ENCODE data around the gene OR4M2.
"Not testable (repeated sequence)": the region's sequence is repeated elsewhere in the genome, so short reads cannot be mapped to it uniquely, and the experiment has no call there.

DNA sequence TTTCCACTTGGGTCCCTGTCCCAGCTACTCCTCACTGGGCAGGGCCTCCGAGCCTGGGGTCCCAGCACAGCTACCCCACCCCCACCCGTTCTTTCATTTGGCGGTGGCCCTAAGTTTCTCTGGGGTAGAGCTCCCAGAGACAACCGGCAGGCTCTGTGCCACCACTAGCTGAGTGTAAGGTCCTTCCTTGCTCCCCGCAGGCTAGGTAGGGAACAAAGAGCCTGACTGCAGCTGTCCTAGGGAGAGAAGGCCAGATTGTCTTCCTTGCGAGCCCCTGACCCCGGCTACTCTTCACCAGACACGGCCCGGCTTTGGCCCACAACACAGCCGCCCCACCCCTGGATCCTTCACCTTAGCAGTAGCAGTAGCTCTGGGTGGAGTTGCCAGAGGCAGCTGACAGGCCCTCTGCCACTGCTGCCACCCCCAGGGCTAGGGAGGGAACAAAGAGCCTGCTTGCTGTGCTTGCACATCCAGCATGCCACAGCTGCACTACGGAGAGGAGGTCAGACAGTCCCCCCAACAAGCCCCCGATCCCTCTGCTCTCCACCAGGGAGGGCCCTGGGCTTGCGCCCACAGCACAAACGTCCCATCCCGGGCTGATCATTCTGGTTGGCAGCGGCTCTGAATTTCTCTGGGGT, 18.4 kb downstream of the OR4M2 start:
- TF ChIP-seq, protein P1, sequence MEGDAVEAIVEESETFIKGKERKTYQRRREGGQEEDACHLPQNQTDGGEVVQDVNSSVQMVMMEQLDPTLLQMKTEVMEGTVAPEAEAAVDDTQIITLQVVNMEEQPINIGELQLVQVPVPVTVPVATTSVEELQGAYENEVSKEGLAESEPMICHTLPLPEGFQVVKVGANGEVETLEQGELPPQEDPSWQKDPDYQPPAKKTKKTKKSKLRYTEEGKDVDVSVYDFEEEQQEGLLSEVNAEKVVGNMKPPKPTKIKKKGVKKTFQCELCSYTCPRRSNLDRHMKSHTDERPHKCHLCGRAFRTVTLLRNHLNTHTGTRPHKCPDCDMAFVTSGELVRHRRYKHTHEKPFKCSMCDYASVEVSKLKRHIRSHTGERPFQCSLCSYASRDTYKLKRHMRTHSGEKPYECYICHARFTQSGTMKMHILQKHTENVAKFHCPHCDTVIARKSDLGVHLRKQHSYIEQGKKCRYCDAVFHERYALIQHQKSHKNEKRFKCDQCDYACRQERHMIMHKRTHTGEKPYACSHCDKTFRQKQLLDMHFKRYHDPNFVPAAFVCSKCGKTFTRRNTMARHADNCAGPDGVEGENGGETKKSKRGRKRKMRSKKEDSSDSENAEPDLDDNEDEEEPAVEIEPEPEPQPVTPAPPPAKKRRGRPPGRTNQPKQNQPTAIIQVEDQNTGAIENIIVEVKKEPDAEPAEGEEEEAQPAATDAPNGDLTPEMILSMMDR (conservative IDR thresholded peaks at IDR 0.05; ENCODE audit: low read depth in 2 of 2): not testable (repeated sequence)
- not testable (repeated sequence) for TF ChIP-seq EZH2 (IDR thresholded peaks at IDR 0.05; ENCODE audit: low read depth, unreplicated experiment); POLR2AphosphoS5 (IDR thresholded peaks at IDR 0.05; ENCODE audit: low read depth); ZNF114 (CRISPR knock-in tag; IDR thresholded peaks at IDR 0.05); EZH2phosphoT487 (IDR thresholded peaks at IDR 0.05; ENCODE audit: unreplicated experiment); JUNB (IDR thresholded peaks at IDR 0.05; ENCODE audit: unreplicated experiment)
- TF ChIP-seq, protein P2, sequence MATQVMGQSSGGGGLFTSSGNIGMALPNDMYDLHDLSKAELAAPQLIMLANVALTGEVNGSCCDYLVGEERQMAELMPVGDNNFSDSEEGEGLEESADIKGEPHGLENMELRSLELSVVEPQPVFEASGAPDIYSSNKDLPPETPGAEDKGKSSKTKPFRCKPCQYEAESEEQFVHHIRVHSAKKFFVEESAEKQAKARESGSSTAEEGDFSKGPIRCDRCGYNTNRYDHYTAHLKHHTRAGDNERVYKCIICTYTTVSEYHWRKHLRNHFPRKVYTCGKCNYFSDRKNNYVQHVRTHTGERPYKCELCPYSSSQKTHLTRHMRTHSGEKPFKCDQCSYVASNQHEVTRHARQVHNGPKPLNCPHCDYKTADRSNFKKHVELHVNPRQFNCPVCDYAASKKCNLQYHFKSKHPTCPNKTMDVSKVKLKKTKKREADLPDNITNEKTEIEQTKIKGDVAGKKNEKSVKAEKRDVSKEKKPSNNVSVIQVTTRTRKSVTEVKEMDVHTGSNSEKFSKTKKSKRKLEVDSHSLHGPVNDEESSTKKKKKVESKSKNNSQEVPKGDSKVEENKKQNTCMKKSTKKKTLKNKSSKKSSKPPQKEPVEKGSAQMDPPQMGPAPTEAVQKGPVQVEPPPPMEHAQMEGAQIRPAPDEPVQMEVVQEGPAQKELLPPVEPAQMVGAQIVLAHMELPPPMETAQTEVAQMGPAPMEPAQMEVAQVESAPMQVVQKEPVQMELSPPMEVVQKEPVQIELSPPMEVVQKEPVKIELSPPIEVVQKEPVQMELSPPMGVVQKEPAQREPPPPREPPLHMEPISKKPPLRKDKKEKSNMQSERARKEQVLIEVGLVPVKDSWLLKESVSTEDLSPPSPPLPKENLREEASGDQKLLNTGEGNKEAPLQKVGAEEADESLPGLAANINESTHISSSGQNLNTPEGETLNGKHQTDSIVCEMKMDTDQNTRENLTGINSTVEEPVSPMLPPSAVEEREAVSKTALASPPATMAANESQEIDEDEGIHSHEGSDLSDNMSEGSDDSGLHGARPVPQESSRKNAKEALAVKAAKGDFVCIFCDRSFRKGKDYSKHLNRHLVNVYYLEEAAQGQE (IDR thresholded peaks at IDR 0.05; ENCODE audit: unreplicated experiment): not testable (repeated sequence)
